Right atrium auricular region (tissue), 2 donors: ENCODE data around the gene GNA14. TPM values are rescaled to one million over a fixed set of nuclear protein-coding genes. Genes with fewer than 3 reads are reported as not detected.

Experiments used
- DNase-seq: peaks from one replicate; pipeline ENCODE4 v3.0.0-alpha.2; 2019; ENCODE audit warnings: low spot score
- H3K27ac ChIP-seq, 2 donors: fragments of 200-600 bp; sonication (generic); 1 replicate in 1 of 2; 2 replicates in 1 of 2; pipeline ENCODE4 v1.5.1; 2016 to 2019
- H3K27me3 ChIP-seq, 2 donors: fragments of 200-600 bp; sonication (generic); one replicate each; pipeline versions ENCODE4 v1.5.1 to v1.6.0; 2017 to 2019
- H3K36me3 ChIP-seq: fragments of 200-600 bp; sonication (generic); one replicate; pipeline ENCODE4 v1.5.1; 2016
- H3K4me1 ChIP-seq, 2 donors: fragments of 200-600 bp; sonication (generic); one replicate each; pipeline versions ENCODE4 v1.5.1 to v1.6.0; 2017 to 2019
- H3K4me3 ChIP-seq, 2 donors: fragments of 200-600 bp; sonication (generic); 1 replicate in 1 of 2; 2 replicates in 1 of 2; pipeline ENCODE4 v1.5.1; 2017 to 2019; ENCODE audit warnings: mild to moderate bottlenecking in 1 of 2, moderate library complexity in 1 of 2
- H3K9me3 ChIP-seq, 2 donors: fragments of 200-600 bp; sonication (generic); one replicate each; pipeline ENCODE4 v1.5.1; 2019
- total RNA-seq, 2 donors: library from RNA; depleted of rRNA; stranded (reverse); fragments of >200 nt; gene quantifications; one replicate each; pipeline ENCODE4 v1.1.0, GENCODE V29; 2016
- TF ChIP-seq, protein P1 (sequence below), 2 donors: fragments of 200-600 bp; sonication (generic); IDR thresholded peaks; one replicate each; pipeline ENCODE4 v1.5.1; 2019; ENCODE audit warnings: antibody characterized with exemption in 2 of 2

Gene GNA14
- total RNA-seq, 2 donors from 2014 or later: 2.2 to 4.3 TPM

DNA sequence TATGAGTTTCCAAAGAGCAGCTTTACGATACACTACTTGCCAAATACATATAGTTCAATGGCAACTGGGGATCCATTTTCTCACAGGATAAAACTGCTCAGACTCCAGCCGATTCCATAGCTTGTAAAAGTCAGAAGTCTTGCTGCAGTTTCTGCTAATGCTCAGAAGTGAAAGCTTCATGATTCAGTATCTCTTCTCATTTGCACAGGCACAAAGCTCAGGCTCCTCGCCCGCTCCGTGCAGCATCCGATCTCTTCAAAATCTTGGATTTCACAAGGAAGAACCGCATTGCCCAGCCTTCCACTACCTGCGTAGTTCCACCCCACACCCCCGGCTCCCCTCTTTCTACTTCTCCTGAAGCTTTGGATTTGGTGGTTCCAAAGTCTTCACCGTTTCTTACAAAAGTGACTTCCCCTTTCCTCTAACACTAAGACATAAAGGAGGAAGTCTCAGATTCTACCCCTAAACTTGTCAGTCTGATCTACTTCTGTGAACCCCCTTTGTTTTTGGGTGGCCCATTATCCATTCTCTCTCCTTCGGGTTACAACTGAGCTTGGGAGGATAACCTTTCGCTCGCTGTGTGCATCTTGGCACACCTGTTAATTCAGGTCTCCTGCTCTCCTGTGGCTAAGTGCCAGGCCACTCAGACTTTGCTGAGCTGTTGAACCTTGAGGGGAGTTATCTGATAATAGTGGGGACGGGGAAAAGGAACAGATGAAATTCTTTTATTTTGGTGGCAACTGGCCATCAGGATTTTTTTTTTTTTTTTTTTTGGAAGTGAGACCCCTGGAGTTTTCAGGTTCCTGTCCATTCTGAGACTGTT, 194.1 kb downstream of the GNA14 start:
- no peaks in the 10 kb centered on the region for H3K4me1 ChIP-seq
- H3K36me3 ChIP-seq: no peaks in the 10 kb centered on the region
- H3K27ac ChIP-seq: no peak overlapping the region
- H3K4me3 ChIP-seq: no peak overlapping the region
- H3K9me3 ChIP-seq: no peaks in the 10 kb centered on the region
- no peaks in the 10 kb centered on the region for H3K27me3 ChIP-seq
- TF ChIP-seq, protein P1, sequence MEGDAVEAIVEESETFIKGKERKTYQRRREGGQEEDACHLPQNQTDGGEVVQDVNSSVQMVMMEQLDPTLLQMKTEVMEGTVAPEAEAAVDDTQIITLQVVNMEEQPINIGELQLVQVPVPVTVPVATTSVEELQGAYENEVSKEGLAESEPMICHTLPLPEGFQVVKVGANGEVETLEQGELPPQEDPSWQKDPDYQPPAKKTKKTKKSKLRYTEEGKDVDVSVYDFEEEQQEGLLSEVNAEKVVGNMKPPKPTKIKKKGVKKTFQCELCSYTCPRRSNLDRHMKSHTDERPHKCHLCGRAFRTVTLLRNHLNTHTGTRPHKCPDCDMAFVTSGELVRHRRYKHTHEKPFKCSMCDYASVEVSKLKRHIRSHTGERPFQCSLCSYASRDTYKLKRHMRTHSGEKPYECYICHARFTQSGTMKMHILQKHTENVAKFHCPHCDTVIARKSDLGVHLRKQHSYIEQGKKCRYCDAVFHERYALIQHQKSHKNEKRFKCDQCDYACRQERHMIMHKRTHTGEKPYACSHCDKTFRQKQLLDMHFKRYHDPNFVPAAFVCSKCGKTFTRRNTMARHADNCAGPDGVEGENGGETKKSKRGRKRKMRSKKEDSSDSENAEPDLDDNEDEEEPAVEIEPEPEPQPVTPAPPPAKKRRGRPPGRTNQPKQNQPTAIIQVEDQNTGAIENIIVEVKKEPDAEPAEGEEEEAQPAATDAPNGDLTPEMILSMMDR (IDR thresholded peaks at IDR 0.05): no peak
- no peak for DNase-seq

DNA sequence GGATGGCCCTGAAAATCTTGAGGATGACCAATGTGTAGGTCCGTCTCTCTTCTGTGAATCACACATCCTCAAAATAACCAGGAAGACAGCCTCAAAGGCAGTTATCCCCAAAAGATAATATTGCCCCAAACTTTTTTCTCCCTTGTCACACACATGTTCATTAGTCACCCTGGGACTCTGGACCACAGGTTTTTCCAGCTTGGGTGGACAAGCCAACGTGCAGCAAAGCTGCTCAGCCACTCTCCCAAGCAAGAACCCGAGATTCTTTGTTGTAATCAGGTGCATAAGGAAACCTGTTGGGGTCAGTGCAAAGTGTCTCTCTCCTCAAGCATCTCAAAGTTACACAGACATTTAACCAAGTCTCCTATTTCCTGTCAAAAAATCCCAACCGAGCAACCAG, 196.6 kb downstream of the GNA14 start:
- H3K36me3 ChIP-seq: no peaks in the 10 kb centered on the region
- no peak for DNase-seq
- TF ChIP-seq, protein P1 (IDR thresholded peaks at IDR 0.05): no peak
- no peaks in the 10 kb centered on the region for H3K27me3 ChIP-seq
- no peaks in the 10 kb centered on the region for H3K4me1 ChIP-seq
- H3K27ac ChIP-seq: no peak overlapping the region
- H3K4me3 ChIP-seq: no peak overlapping the region
- H3K9me3 ChIP-seq: no peaks in the 10 kb centered on the region

DNA sequence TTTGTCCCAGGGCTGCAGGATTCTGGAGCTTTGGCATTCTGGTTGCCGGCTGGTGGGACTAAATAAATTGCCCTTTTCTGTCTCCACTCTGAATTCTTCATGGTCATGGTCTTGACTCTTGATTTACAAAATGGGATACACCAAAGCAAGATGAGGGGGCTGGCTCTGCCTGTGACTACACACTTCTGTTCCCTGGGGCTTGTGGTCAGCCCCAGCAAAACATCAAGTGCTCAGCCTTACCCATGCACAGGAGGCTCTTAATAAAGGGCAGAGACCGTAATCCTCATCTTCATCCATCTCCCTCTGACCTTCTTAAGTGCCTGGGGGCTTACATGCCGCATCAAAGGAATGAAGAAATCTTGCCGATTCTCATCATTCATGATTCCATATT, 198.0 kb downstream of the GNA14 start:
- TF ChIP-seq, protein P1 (IDR thresholded peaks at IDR 0.05): no peak

DNA sequence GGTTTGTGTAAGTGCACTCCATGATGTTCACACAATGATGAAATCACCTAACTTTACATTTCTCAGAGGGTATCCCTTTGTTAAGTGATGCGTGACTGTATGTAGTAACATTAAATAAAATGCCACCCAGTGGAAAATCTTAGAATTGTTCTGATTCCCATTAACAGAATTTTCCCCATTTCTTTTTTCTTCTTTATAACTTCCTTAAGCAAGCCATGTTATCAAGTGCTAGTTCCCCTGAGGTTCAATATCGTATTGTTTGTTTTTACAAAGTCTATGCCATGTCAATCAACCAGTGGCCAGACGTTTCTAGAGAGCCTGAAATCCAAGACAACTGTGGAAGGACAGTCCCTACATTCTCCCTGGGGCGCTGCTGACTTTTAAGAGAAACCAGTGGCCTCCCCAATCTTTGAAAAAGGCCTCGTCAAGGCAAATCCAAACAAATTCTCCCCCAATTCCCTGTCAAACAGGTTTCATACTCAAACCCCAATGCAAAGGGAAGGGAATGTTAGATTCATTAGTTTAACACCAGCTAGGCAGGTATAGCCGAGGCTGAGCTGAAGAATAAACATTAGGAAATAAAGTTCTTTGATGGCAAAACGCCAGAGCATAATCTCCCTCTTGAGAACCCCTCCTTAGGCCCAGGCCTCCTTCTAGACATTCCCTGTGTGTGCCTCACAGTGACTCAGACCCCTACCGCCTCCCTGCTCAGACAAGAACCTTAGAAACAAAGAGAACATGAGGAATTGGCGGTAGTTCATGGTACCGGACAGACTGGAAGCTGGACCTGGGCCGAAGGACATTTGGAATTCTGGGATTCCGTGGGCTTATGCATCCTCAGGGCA, 198.7 kb downstream of the GNA14 start:
- no peak overlapping the region for H3K27ac ChIP-seq
- peak; percentile 62 for DNase-seq

More for the DNA sequence above, 198.0 kb downstream of the GNA14 start:
- DNase-seq: peak; percentile 49
- Histone ChIP-seq H3K4me1 (no peaks in the 10 kb centered on the region), H3K4me3 (no peak overlapping the region), H3K9me3 (no peaks in the 10 kb centered on the region), H3K27ac (no peak overlapping the region), H3K27me3 (no peaks in the 10 kb centered on the region), H3K36me3 (no peaks in the 10 kb centered on the region)

DNA sequence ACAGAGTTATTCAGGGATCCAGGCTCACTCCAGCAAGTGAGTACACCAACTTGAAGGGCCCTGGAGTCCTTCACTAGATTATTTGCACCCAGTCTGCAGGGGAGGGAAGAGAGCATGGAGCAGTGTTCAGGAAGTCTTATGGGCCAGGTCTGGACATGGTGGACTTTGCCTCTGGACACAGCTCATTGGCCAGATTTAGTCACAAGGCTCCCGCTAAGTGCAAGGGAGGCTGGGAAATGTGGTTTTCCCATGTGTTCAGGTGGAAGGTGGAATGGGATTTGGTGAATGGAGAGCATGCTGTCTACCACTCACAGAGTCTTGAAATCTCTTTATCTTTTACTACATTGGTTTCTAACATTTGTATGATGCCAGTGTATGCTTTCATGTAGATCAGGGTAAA, 200.5 kb downstream of the GNA14 start:
- H3K4me1 ChIP-seq: no peaks in the 10 kb centered on the region
- H3K36me3 ChIP-seq: no peaks in the 10 kb centered on the region
- DNase-seq: no peak
- no peaks in the 10 kb centered on the region for H3K9me3 ChIP-seq
- TF ChIP-seq, protein P1 (IDR thresholded peaks at IDR 0.05): no peak
- H3K27me3 ChIP-seq: no peaks in the 10 kb centered on the region
- no peak overlapping the region for H3K4me3 ChIP-seq
- no peak overlapping the region for H3K27ac ChIP-seq

More for the DNA sequence above, 198.7 kb downstream of the GNA14 start:
- Histone ChIP-seq H3K4me3 (no peak overlapping the region), H3K9me3 (no peaks in the 10 kb centered on the region), H3K27me3 (no peaks in the 10 kb centered on the region), H3K36me3 (no peaks in the 10 kb centered on the region), H3K4me1 (no peaks in the 10 kb centered on the region)
- TF ChIP-seq, protein P1 (IDR thresholded peaks at IDR 0.05): peak in 1 of 2 donors; percentile 17
